AG10803 (cell line): ENCODE data around the gene NAP1L1.

Source experiments
- DNase-seq: peaks from one replicate; pipeline ENCODE4 v3.0.0; 2010; ENCODE audit warnings: low read depth
- H3K4me3 ChIP-seq: 2 replicates; pipeline ENCODE4 v1.5.1; 2011; ENCODE audit warnings: mild to moderate bottlenecking, low read length, control low read depth
- TF ChIP-seq, protein P1 (sequence below): conservative IDR thresholded peaks from 2 replicates; pipeline ENCODE4 v1.5.1; 2011; ENCODE audit warnings: mild to moderate bottlenecking, low read length, control low read depth, inconsistent platforms

Gene NAP1L1

GRCh38 chr12:76057326-76057725, 27.2 kb downstream of the NAP1L1 start:
- TF ChIP-seq, protein P1, sequence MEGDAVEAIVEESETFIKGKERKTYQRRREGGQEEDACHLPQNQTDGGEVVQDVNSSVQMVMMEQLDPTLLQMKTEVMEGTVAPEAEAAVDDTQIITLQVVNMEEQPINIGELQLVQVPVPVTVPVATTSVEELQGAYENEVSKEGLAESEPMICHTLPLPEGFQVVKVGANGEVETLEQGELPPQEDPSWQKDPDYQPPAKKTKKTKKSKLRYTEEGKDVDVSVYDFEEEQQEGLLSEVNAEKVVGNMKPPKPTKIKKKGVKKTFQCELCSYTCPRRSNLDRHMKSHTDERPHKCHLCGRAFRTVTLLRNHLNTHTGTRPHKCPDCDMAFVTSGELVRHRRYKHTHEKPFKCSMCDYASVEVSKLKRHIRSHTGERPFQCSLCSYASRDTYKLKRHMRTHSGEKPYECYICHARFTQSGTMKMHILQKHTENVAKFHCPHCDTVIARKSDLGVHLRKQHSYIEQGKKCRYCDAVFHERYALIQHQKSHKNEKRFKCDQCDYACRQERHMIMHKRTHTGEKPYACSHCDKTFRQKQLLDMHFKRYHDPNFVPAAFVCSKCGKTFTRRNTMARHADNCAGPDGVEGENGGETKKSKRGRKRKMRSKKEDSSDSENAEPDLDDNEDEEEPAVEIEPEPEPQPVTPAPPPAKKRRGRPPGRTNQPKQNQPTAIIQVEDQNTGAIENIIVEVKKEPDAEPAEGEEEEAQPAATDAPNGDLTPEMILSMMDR = no peak
- no peak overlapping the region for H3K4me3 ChIP-seq
- no peak for DNase-seq

- DNase-seq = no peak
These were observed 29.1 kb downstream of the NAP1L1 start for GRCh38 chr12:76055393-76055792.

GRCh38 chr12:76049575-76050251, 34.8 kb downstream of the NAP1L1 start:
- DNase-seq = no peak
- TF ChIP-seq, protein P1 = no peak

More at GRCh38 chr12:76055393-76055792, 29.1 kb downstream of the NAP1L1 start:
- H3K4me3 ChIP-seq = no peak overlapping the region
- TF ChIP-seq, protein P1 = no peak

DNA sequence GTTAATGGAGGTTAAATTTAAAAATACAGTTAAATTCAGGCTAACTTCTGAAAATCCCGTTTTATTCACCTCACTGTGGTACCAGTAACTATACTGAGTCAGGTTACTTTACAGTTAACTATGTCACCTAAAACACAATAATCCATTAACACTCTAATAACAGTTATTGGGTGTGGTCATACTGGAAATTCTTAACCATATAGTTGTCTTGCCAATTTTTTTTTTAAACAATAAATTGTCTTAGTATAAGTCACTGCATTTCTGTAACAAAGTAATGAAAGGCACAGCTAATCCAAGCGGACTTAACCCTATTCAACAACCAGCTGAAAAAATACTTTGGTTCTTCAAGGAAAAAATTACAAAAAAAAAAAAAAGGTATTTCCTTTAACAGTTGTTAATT, 36.7 kb downstream of the NAP1L1 start:
- no peak overlapping the region for H3K4me3 ChIP-seq
- DNase-seq = no peak
- TF ChIP-seq, protein P1 = no peak

More at GRCh38 chr12:76049575-76050251, 34.8 kb downstream of the NAP1L1 start:
- no peak overlapping the region for H3K4me3 ChIP-seq

DNA sequence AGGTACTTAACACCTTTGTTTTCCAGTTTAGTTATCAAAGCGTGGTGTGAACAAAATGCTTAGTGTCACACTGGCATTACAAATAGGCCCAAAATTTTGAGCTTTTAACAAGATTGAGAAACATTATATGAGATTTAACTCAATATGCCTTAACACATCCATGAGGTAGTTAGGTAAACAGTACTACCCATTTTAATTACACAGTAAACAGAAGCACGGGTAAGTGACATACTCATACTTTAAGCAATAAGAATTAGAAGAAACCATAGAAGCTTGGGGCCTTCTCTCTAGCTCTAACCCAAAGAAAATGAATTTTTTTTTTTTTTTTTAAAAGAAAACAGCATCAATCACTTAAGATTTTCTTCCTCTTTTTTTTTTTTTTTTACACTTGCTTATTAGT, 37.4 kb downstream of the NAP1L1 start:
- DNase-seq = no peak
- H3K4me3 ChIP-seq = no peak overlapping the region
- TF ChIP-seq, protein P1 = no peak

GRCh38 chr12:76043377-76043776, 41.1 kb downstream of the NAP1L1 start:
- DNase-seq = no peak
- TF ChIP-seq, protein P1 = no peak
- H3K4me3 ChIP-seq = no peak overlapping the region

DNA sequence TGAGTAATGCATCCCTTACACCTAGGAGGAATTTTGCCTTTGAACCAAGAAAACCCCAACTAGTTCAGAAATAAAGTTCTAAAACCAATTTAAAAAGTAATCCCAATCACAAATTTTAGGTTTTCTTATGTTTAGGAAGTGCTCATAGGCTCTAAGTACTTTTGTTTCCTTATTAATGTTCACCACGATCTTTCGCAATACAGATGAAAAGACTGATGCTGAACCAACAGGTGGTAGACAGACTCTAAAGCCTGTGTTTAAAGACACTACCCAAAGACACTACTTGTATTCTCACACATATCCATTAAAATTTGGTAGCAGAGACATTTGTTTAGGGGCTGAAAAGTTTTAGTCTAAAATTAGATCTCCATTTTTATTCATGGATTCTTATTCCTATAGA, 42.3 kb downstream of the NAP1L1 start:
- H3K4me3 ChIP-seq = no peak overlapping the region
- DNase-seq = peak; percentile 26
- TF ChIP-seq, protein P1 = no peak
